ENCODE measurements around the gene GFRA1.

DNA sequence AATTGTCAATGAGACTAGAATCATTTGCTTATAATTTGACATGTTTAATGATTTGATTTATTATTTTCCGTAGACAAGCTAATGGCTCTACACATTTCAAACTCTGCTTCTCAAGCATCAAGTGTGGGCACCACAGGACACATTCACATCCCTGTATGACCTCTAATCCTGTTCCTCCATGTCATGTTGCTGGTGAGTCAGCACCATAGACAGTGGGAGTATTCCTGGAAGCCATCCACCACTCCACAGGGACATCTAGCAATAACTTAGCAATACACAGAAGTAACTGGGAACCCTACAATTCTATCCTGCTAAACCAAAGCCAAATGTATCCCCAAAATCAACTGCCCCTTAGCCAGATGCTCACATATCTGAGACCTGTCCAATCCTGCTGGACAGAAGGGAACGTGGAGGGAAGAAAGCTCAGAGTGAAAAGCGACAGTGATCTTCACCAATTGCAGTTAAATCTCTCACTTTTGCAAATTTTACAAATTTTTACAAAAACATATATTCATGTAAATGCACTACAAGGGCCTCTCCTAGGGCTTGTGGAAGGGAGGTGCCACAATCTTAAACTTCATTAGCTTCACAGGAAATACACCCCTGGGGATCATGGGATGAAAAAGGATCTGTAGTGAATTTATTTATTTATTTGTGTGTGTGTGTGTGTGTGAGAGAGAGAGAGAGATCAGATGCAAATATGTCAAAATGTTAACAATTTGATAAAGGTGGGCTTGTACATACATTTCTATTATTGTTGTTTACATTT is 126.5 kb downstream of the GFRA1 start:
- TF ChIP-seq POLR2A (IDR thresholded peaks at IDR 0.05; ENCODE audit: low read depth, low read length) (no peak), CEBPB (IDR thresholded peaks at IDR 0.05; ENCODE audit: low read depth, low read length) (no peak), RAD21 (IDR thresholded peaks at IDR 0.05; ENCODE audit: low read length) (no peak), FOS (IDR thresholded peaks at IDR 0.05; ENCODE audit: low read depth, low read length) (no peak)
- TF ChIP-seq, protein P1, sequence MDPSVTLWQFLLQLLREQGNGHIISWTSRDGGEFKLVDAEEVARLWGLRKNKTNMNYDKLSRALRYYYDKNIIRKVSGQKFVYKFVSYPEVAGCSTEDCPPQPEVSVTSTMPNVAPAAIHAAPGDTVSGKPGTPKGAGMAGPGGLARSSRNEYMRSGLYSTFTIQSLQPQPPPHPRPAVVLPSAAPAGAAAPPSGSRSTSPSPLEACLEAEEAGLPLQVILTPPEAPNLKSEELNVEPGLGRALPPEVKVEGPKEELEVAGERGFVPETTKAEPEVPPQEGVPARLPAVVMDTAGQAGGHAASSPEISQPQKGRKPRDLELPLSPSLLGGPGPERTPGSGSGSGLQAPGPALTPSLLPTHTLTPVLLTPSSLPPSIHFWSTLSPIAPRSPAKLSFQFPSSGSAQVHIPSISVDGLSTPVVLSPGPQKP (IDR thresholded peaks at IDR 0.05; ENCODE audit: borderline replicate concordance, low read depth, low read length), result no peak
